Astrocyte of the hippocampus (primary cell): ENCODE results near the gene FZD10.

ENCODE experiments used
- DNase-seq: peaks from one replicate; pipeline ENCODE4 v3.0.0; 2011; ENCODE audit warnings: low read depth, low spot score

Gene FZD10

GRCh38 chr12:130162267-130162666, at the start of gene FZD10:
Gene FZD10 (plus strand): TSS chr12:130162464. CDS start chr12:130162943, 479 bp downstream.
- peak; percentile 45 for DNase-seq

- DNase-seq = no peak
These were observed 47.3 kb upstream of the FZD10 start for GRCh38 chr12:130114952-130115351.

DNA sequence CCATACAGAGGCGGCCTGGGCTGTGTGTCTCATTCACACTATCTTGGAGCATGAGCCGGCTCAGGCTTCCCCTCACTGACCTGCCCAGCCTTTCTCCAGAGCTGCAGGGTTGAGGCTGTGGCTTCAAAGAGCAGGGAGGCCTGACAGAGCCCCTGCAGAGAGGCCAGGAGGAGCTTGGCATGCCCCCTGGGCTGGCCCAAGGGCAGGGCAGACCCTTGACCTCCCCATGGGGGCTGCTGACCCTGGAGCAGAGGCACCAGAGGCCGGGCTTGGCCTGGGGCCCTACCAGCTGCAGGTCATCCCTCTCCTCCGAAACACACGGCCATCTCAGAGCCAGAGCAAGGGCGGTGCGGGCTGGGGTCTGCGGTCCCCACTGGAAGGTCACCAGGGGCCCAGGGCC, 46.6 kb upstream of the FZD10 start:
- DNase-seq = no peak

DNA sequence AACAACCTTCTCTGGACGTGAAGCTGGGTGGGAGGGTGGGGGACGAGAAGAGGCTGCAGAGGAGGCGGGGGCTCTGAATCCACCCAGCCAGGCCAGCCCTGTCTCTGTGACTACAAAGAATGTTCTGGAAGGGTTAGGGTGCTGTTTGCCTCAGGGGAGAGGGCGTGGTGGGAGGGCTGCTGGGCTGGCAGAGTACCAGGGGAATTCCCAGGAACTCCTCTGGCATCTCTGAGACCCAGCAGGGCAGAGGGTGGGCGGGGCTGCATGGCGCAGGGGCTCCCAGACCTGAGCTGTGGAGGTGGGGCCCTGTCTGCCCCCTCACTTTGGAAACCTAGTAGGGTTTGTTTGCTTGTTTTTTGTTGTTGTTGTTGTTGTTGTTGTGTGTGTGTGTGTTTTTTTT, 45.5 kb upstream of the FZD10 start:
- DNase-seq = no peak

GRCh38 chr12:130117233-130117632, 45.0 kb upstream of the FZD10 start:
- no peak for DNase-seq

DNA sequence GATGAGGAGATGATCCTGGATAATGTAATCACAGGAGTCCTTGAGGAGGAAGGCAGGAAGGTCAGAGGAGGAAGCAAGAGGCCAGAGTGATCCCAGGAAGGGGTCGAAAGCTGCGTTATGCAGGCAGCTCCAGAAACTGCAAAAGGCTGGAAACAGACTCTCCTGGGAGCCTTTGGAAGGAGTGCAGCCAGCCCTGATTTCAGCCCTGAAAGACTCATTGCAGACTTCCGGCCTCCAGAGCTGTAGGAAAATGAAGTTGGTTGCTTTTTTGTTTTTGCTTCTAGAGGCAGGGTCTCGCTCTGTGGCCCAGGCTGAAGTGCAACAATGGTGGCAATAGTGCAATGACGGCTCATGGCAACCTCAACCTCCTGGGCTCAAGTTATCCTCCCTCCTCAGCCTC, 44.6 kb upstream of the FZD10 start:
- DNase-seq = no peak

- DNase-seq = no peak
These were observed 44.1 kb upstream of the FZD10 start for GRCh38 chr12:130118181-130118580.

- DNase-seq = no peak
These were observed 42.9 kb upstream of the FZD10 start for GRCh38 chr12:130119241-130119861.

DNA sequence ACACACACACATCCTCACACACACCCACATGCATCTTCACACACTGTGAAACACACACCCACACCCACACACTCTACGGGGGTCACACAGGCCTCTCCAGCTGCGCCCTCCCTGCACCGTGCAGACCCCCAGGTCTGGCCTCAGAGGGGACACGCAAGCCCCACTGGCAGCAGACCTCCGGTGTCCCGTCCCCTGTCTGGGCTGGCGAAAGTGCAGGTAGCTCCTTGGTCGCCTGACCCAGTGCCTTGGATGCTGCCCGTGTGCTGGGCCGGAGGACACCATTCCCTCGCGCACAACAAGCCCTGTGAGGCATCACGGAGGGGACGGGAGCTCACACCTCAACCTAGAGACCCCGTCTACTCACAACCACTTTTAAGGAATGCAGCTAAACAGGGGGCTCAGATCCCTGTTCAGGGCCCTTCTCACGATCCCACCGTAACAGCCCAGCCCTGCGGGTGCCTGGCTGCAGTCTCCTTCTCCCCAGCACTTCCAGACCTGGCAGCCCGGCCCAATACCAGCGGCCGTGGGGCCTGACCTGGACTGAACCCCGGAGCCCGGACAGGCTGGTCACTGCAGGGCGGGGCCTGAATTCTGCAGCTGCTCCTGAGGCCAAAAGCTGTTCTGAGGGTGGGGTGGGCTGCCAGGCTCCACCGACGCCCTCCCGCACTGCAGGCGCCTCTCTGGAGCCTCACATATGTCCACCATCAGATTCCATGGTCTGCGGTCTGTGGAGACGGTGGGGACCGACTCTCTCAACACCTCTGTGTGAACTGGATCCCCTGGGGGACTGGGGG, 42.1 kb upstream of the FZD10 start:
- no peak for DNase-seq

DNA sequence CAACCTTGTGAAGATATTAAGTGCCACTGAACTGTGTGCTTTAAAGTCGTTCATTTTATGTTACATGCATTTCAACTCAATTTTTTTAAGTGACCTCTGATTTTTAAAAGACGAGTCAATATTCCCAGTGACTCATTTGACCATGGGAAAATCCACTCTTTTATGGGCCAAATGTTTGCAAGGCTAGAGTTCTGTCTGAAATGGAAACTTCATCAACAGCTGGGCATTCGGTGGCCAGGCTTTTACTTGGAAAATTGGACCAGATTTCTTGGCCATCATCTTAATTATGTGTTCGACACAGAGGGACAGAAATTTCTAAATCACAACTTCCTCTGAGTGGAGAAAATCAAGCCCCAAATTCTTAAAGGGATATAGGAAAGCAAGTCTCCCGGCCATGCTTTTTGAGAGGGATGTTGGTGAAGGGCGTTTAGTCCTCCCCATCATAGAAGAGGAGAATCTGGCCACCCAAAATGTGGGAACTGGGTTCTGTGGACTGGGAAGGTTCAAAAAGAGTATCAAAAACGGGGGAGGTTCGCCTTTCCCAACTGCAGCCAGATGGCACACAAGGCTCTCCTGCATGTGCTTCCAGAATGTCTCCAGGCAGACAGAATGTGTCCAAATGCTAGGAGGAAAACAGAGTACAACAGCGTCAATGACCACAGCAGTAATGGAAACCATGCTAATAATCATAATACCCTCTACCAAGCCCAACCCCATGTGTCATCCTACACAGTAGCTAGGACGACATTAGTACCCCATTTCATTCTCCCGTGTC, 40.9 kb upstream of the FZD10 start:
- DNase-seq = no peak

GRCh38 chr12:130122356-130122755, 39.9 kb upstream of the FZD10 start:
- DNase-seq = no peak

GRCh38 chr12:130124106-130124505, 38.2 kb upstream of the FZD10 start:
- no peak for DNase-seq

- DNase-seq = no peak
These were observed 37.5 kb upstream of the FZD10 start for GRCh38 chr12:130124605-130125244.

DNA sequence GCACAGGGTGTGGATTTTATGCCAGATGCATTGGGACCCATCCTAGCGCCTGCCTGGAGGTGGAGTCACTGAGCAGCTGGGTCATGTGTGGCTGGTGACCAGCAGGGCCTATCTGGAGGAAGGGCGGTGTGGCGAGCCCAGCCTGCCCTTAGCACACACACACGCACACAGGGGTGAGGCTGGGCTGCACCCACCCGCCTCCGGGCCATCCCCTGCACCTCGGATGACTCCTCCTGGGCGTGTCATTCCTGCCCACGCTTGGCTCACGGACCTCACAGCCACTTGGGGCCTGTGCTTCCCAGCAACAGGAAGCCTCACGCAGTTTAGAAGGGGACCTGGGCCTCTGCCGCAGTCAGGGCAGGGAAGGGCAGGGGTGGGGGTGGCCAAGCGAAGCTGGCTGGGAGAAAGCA, 36.2 kb upstream of the FZD10 start:
- DNase-seq = no peak

GRCh38 chr12:130127532-130127911, 34.7 kb upstream of the FZD10 start:
- no peak for DNase-seq

- DNase-seq = no peak
These were observed 34.1 kb upstream of the FZD10 start for GRCh38 chr12:130127912-130128789.

- no peak for DNase-seq
These were observed 33.2 kb upstream of the FZD10 start for GRCh38 chr12:130128790-130129735.

DNA sequence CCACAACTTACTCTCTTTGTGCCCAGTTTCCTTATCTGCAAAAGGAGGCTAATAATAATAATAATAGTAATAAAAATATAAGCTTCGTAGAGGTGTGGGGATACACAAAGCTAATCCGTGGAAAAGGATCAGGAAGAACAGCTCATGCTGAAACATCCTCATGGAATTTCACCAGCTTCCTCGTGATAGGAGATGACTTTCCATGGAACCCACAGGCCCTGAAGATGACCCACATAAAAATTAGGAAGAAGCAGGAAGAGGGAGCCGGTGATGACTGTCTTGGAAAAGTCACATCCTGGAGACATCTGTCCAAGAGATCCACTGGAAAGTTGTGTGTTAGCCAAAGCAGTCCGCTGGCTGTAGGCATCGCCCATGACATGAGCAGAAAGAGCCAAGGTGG, 31.9 kb upstream of the FZD10 start:
- no peak for DNase-seq

- no peak for DNase-seq
These were observed 31.2 kb upstream of the FZD10 start for GRCh38 chr12:130131025-130131424.

DNA sequence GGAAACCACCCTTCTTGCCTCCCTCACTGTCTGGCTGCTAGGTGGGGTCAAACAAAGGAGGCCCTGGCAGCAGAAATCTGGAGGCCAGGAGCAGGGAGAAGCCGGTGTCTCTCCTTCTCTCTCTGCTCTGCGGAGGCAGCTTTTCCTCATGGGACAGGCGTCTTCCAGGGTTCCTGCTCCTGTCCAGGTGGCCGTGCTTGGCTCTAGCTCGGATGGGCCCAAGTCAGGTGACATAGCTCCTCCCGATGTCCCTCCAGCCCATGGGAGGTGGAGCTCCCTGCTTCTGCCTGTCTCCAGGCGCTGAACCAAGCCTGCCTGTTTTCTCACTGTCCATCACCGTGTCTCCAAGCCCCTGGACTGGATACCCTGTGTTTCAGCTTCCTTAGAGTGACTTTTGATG, 30.5 kb upstream of the FZD10 start:
- no peak for DNase-seq
